HepG2 (cell line): ENCODE measurements around the gene CDC42BPG. TPM values are rescaled to one million over a fixed set of nuclear protein-coding genes. Genes with fewer than 3 reads are reported as not detected.

ENCODE experiments used
- BATF2 ChIP-seq: sonication (generic); formaldehyde crosslinking; IDR thresholded peaks from 2 replicates; pipeline ENCODE4 v1.8.0; 2022; ENCODE audit warnings: mild to moderate bottlenecking, missing genetic modification reagents, moderate library complexity
- CC2D1A ChIP-seq: sonication (generic); formaldehyde crosslinking; IDR thresholded peaks from 2 replicates; pipeline ENCODE4 v1.8.1; 2023; ENCODE audit warnings: mild to moderate bottlenecking, missing genetic modification reagents
- EZH2 ChIP-seq: conservative IDR thresholded peaks from 2 replicates; pipeline ENCODE4 v1.6.1; 2012; ENCODE audit warnings: mild to moderate bottlenecking, low read depth, low read length, moderate library complexity
- HMGXB4 ChIP-seq, 2 experiments: sonication (generic) in 1 of 2; formaldehyde crosslinking in 1 of 2; IDR thresholded peaks; 2 replicates each; pipeline versions ENCODE4 v1.4.0 to v1.6.1; 2018 to 2020; ENCODE audit warnings: missing genetic modification reagents in 2 of 2, borderline replicate concordance in 1 of 2, low read depth in 1 of 2, mild to moderate bottlenecking in 1 of 2, missing biosample characterization in 1 of 2
- HOXA5 ChIP-seq: sonication (generic); formaldehyde crosslinking; IDR thresholded peaks from 2 replicates; pipeline ENCODE4 v1.4.0; 2020; ENCODE audit warnings: missing genetic modification reagents
- IKZF4 ChIP-seq: sonication (generic); formaldehyde crosslinking; IDR thresholded peaks from 2 replicates; pipeline ENCODE4 v1.5.1; 2020; ENCODE audit warnings: borderline replicate concordance, mild to moderate bottlenecking, low read depth, missing genetic modification reagents; ENCODE audit errors: not compliant biosample characterization
- KLF6 ChIP-seq: IDR thresholded peaks from 2 replicates; pipeline ENCODE4 v1.8.0; 2016; ENCODE audit warnings: missing biosample characterization, missing genetic modification reagents
- MEF2D ChIP-seq: sonication (generic); formaldehyde crosslinking; IDR thresholded peaks from 2 replicates; pipeline ENCODE4 v1.5.1; 2020; ENCODE audit warnings: mild to moderate bottlenecking, missing genetic modification reagents
- MTA1 ChIP-seq: sonication (generic); formaldehyde crosslinking; IDR thresholded peaks from 2 replicates; pipeline ENCODE4 v1.4.0; 2020; ENCODE audit warnings: missing genetic modification reagents, mild to moderate bottlenecking, borderline replicate concordance
- NFYB ChIP-seq: sonication (generic); formaldehyde crosslinking; IDR thresholded peaks from 2 replicates; pipeline ENCODE4 v1.4.0; 2020; ENCODE audit warnings: missing genetic modification reagents
- NR1H2 ChIP-seq: sonication (generic); formaldehyde crosslinking; IDR thresholded peaks from 2 replicates; pipeline ENCODE4 v1.8.1; 2022; ENCODE audit warnings: low read depth, missing genetic modification reagents, borderline replicate concordance
- PHF8 ChIP-seq: sonication (generic); formaldehyde crosslinking; IDR thresholded peaks from 2 replicates; pipeline ENCODE4 v1.5.0; 2020; ENCODE audit warnings: missing genetic modification reagents
- REXO4 ChIP-seq: sonication (generic); formaldehyde crosslinking; IDR thresholded peaks from 2 replicates; pipeline ENCODE4 v1.8.0; 2022; ENCODE audit warnings: missing genetic modification reagents, mild to moderate bottlenecking, borderline replicate concordance
- SIN3A ChIP-seq: IDR thresholded peaks from 2 replicates; pipeline ENCODE4 v1.6.1; 2011; ENCODE audit warnings: low read depth, mild to moderate bottlenecking, control low read depth, low read length, borderline replicate concordance
- TBX3 ChIP-seq: fragments of 450-650 bp; IDR thresholded peaks from 2 replicates; pipeline ENCODE4 v1.6.1; 2017; ENCODE audit warnings: antibody characterized with exemption, mild to moderate bottlenecking, inconsistent platforms, borderline replicate concordance
- TEAD3 ChIP-seq: optimal IDR thresholded peaks from 2 replicates; pipeline ENCODE3; 2016; ENCODE audit warnings: borderline replicate concordance
- TERF1 ChIP-seq: sonication (generic); formaldehyde crosslinking; IDR thresholded peaks from 2 replicates; pipeline ENCODE4 v1.8.0; 2022; ENCODE audit warnings: mild to moderate bottlenecking, missing genetic modification reagents, moderate library complexity
- THYN1 ChIP-seq: sonication (generic); formaldehyde crosslinking; IDR thresholded peaks from 2 replicates; pipeline ENCODE4 v1.8.1; 2023; ENCODE audit warnings: low read depth, mild to moderate bottlenecking, moderate library complexity, missing genetic modification reagents, borderline replicate concordance
- TMF1 ChIP-seq: sonication (generic); formaldehyde crosslinking; IDR thresholded peaks from 2 replicates; pipeline ENCODE4 v1.8.1; 2022; ENCODE audit warnings: low read depth, missing genetic modification reagents
- ZKSCAN8 ChIP-seq: IDR thresholded peaks from 2 replicates; pipeline ENCODE4 v1.6.1; 2016; ENCODE audit warnings: borderline replicate concordance, missing genetic modification reagents, missing compliant biosample characterization
- ZNF20 ChIP-seq: sonication (generic); formaldehyde crosslinking; IDR thresholded peaks from 2 replicates; pipeline ENCODE4 v1.4.0; 2020; ENCODE audit warnings: mild to moderate bottlenecking, moderate library complexity, missing genetic modification reagents
- ZNF747 ChIP-seq: sonication (generic); formaldehyde crosslinking; IDR thresholded peaks from 2 replicates; pipeline ENCODE4 v1.8.1; 2023; ENCODE audit warnings: missing genetic modification reagents, mild to moderate bottlenecking, borderline replicate concordance
- ZNF782 ChIP-seq: sonication (generic); formaldehyde crosslinking; IDR thresholded peaks from 2 replicates; pipeline ENCODE4 v1.4.0; 2020; ENCODE audit warnings: missing genetic modification reagents, mild to moderate bottlenecking, borderline replicate concordance
- ZNF850 ChIP-seq: sonication (generic); formaldehyde crosslinking; conservative IDR thresholded peaks from 2 replicates; pipeline ENCODE4 v1.9.0; 2021; ENCODE audit warnings: mild to moderate bottlenecking, missing genetic modification reagents
- polyA plus RNA-seq, 8 experiments: library from polyadenylated mRNA; depleted of rRNA in 3 of 8; stranded (reverse) in 7 of 8; unstranded in 1 of 8; fragments of >200 nt; fragmentation: Illumina TruSeq in 4 of 8; extraction: Trizol in 4 of 8; gene quantifications; 2 replicates each; pipeline versions ENCODE4 v1.2.1 to v1.2.3, GENCODE V29; 2011 to 2016; ENCODE audit warnings: low read depth in 4 of 8, missing spikeins in 1 of 8, mixed read lengths in 1 of 8; ENCODE audit not compliant: insufficient read depth in 1 of 8
- total RNA-seq, 5 experiments: library from RNA; depleted of rRNA; stranded (reverse); fragments of >200 nt; fragmentation: Illumina TruSeq; extraction: Trizol; gene quantifications; 2 replicates each; pipeline ENCODE4 v1.2.3, GENCODE V29; 2016; ENCODE audit warnings: low read depth in 1 of 5
- TF ChIP-seq, protein P1 (sequence below): sonication (generic); formaldehyde crosslinking; IDR thresholded peaks from 2 replicates; pipeline ENCODE4 v1.4.0; 2020; ENCODE audit warnings: missing genetic modification reagents

Gene CDC42BPG
- total and polyA plus RNA-seq, 2 of the 13 experiments (the other 11 are each of a cell fraction or from before 2014, with no cell fraction given), result 0.55 to 1.4 TPM

GRCh38 chr11:64887757-64888405 lies 43.4 kb upstream of the CDC42BPG start (continued):
- TF ChIP-seq TMF1 (CRISPR knock-in tag) (no peak), HMGXB4 (CRISPR knock-in tag; IDR thresholded peaks at IDR 0.05; ENCODE audit: borderline replicate concordance in 1 of 2, low read depth in 1 of 2) (peak; percentile 68 to 94), IKZF4 (peak; percentile 64), PHF8 (0 out of 2 replicates have a peak, but pooled peaks have one; percentile 18), THYN1 (CRISPR knock-in tag) (no peak), BATF2 (CRISPR knock-in tag) (no peak), MEF2D (CRISPR knock-in tag) (0 out of 2 replicates have a peak, but pooled peaks have one; percentile 23), ZNF20 (no peak), SIN3A (0 out of 2 replicates have a peak, but pooled peaks have one; percentile 36), MTA1 (CRISPR knock-in tag) (peak; percentile 22; the same call in 1 of the 2 replicates), REXO4 (CRISPR knock-in tag) (no peak), KLF6 (CRISPR knock-in tag) (no peak), TERF1 (no peak), TBX3 (no peak), TEAD3 (CRISPR knock-in tag) (peak; percentile 44), CC2D1A (no peak), ZKSCAN8 (CRISPR knock-in tag) (no peak), HOXA5 (CRISPR knock-in tag) (peak; percentile 87; the same call in 1 of the 2 replicates), ZNF747 (CRISPR knock-in tag) (no peak), ZNF850 (CRISPR knock-in tag) (no peak), NR1H2 (CRISPR knock-in tag) (peak; percentile 32; the same call in 1 of the 2 replicates), ZNF782 (CRISPR knock-in tag) (no peak), EZH2 (no peak), NFYB (CRISPR knock-in tag) (no peak)
- TF ChIP-seq, protein P1, sequence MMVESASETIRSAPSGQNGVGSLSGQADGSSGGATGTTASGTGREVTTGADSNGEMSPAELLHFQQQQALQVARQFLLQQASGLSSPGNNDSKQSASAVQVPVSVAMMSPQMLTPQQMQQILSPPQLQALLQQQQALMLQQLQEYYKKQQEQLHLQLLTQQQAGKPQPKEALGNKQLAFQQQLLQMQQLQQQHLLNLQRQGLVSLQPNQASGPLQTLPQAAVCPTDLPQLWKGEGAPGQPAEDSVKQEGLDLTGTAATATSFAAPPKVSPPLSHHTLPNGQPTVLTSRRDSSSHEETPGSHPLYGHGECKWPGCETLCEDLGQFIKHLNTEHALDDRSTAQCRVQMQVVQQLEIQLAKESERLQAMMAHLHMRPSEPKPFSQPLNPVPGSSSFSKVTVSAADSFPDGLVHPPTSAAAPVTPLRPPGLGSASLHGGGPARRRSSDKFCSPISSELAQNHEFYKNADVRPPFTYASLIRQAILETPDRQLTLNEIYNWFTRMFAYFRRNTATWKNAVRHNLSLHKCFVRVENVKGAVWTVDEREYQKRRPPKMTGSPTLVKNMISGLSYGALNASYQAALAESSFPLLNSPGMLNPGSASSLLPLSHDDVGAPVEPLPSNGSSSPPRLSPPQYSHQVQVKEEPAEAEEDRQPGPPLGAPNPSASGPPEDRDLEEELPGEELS (CRISPR knock-in tag), result no peak; the same call in 1 of the 2 replicates
